ENCODE results near the gene STK32B.

The STK32B gene

DNA sequence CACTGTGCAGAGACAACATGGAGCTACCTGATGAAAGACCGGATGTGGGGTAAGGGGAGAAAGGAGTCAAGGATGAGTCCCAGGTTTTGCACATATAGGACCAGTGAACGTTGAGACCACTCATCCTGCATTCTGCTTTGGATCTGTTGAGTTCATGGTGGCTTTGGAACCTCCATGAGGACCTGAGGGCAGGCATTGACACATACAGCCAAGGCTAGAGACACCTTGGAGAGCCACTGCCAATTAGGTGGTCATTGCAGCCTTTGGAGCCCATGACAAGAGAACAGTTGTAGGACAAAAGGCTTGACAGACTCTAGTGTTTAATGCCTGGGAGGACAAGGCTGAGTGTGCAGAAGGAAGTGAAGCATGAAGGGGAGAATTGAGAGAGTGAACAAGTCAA is 87.9 kb downstream of the STK32B start:
- TF ChIP-seq CREB1 (IDR thresholded peaks at IDR 0.05; ENCODE audit: low read depth) (no peak), YY1 (IDR thresholded peaks at IDR 0.05; ENCODE audit: low read depth) (no peak)

DNA sequence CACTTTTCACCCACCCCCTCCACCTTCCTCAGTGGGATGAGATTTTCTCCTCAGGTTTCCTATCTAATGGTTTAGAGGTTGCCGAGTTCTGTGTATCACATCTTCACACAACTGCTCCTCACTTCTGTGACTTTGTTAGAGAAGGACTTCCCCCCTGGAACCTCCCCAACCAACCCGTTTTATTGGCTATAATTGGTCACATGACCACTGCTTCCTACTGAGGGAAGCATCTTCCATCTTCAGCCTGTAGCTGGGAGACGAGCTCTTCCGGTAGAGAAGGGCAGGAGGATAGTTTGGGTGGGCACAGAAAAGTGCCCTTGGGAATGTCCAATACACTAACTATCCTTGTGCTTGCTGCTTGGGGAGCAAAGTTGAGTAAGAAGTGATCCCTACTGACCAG is 90.5 kb downstream of the STK32B start:
- TF ChIP-seq, protein P1, sequence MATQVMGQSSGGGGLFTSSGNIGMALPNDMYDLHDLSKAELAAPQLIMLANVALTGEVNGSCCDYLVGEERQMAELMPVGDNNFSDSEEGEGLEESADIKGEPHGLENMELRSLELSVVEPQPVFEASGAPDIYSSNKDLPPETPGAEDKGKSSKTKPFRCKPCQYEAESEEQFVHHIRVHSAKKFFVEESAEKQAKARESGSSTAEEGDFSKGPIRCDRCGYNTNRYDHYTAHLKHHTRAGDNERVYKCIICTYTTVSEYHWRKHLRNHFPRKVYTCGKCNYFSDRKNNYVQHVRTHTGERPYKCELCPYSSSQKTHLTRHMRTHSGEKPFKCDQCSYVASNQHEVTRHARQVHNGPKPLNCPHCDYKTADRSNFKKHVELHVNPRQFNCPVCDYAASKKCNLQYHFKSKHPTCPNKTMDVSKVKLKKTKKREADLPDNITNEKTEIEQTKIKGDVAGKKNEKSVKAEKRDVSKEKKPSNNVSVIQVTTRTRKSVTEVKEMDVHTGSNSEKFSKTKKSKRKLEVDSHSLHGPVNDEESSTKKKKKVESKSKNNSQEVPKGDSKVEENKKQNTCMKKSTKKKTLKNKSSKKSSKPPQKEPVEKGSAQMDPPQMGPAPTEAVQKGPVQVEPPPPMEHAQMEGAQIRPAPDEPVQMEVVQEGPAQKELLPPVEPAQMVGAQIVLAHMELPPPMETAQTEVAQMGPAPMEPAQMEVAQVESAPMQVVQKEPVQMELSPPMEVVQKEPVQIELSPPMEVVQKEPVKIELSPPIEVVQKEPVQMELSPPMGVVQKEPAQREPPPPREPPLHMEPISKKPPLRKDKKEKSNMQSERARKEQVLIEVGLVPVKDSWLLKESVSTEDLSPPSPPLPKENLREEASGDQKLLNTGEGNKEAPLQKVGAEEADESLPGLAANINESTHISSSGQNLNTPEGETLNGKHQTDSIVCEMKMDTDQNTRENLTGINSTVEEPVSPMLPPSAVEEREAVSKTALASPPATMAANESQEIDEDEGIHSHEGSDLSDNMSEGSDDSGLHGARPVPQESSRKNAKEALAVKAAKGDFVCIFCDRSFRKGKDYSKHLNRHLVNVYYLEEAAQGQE (IDR thresholded peaks at IDR 0.05; ENCODE audit: low read depth) = no peak
- TF ChIP-seq RAD21 (IDR thresholded peaks at IDR 0.05; ENCODE audit: low read depth) (no peak), NFIC (IDR thresholded peaks at IDR 0.05) (no peak), YY1 (IDR thresholded peaks at IDR 0.05; ENCODE audit: low read depth) (no peak), CEBPB (IDR thresholded peaks at IDR 0.05) (no peak), FOXM1 (IDR thresholded peaks at IDR 0.05; ENCODE audit: borderline replicate concordance, low read depth) (no peak), CREB1 (IDR thresholded peaks at IDR 0.05; ENCODE audit: low read depth) (no peak), TEAD4 (IDR thresholded peaks at IDR 0.05) (no peak), TAF1 (IDR thresholded peaks at IDR 0.05; ENCODE audit: low read depth) (no peak), EGR1 (IDR thresholded peaks at IDR 0.05) (no peak), EP300 (IDR thresholded peaks at IDR 0.05; ENCODE audit: borderline replicate concordance) (no peak), TCF12 (IDR thresholded peaks at IDR 0.05; ENCODE audit: low read depth) (no peak)
- TF ChIP-seq, protein P2, sequence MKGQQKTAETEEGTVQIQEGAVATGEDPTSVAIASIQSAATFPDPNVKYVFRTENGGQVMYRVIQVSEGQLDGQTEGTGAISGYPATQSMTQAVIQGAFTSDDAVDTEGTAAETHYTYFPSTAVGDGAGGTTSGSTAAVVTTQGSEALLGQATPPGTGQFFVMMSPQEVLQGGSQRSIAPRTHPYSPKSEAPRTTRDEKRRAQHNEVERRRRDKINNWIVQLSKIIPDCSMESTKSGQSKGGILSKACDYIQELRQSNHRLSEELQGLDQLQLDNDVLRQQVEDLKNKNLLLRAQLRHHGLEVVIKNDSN (IDR thresholded peaks at IDR 0.05) = no peak

DNA sequence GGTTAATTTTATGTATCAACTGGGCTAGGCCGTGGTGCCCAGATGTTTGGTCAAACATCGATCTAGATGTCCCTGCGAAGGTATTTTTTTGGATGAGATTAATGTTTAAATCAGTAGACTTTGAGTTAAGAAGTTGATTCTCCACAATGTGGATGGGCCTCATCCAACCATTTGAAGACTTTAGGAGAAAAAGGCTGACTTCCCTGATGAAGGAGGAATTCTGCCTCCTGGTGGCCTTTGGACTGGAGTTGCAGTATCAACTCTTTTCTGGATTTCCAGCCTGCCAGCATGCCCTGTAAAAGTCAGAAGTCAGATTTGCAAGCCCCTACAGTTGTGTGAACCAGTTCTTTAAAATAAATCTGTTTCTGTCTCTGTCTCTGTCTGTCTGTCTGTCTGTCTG is 91.4 kb downstream of the STK32B start:
- TF ChIP-seq RAD21 (IDR thresholded peaks at IDR 0.05; ENCODE audit: low read depth) (peak; percentile 64), CREB1 (IDR thresholded peaks at IDR 0.05; ENCODE audit: low read depth) (no peak)

DNA sequence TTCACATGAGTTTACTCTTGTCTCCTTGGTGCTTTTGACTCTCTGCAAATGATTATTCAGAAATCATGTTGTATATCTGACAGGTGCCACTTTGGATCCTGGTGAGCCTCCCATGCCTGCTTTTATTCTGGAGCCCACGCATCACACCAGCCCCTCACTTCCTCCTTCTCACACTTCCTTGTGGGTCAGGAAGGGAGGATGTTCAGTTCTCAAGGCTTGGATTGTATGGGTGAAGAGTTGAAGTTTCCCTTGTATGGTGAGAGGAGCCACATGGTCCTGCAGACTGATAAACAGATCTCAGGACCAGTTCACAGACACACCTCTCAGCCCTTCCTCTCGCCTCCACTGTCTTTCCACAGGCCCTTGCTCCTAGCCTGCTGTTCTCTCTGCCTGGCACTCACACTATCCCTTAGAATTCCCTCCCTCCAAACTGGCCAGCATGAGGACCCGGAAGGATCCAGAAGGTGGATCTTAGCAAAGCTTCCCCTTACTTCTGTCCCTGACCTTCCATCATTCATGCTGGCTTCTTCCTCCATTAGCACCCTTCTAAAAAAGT is 92.1 kb downstream of the STK32B start:
- TF ChIP-seq CEBPB (IDR thresholded peaks at IDR 0.05) (no peak), EP300 (IDR thresholded peaks at IDR 0.05; ENCODE audit: borderline replicate concordance) (no peak), ZBTB7A (IDR thresholded peaks at IDR 0.05; ENCODE audit: low read depth) (no peak), NFIC (IDR thresholded peaks at IDR 0.05) (no peak), CREB1 (IDR thresholded peaks at IDR 0.05; ENCODE audit: low read depth) (no peak), EGR1 (IDR thresholded peaks at IDR 0.05) (no peak)
- TF ChIP-seq, protein P3, sequence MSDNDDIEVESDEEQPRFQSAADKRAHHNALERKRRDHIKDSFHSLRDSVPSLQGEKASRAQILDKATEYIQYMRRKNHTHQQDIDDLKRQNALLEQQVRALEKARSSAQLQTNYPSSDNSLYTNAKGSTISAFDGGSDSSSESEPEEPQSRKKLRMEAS (IDR thresholded peaks at IDR 0.05) = no peak
- TF ChIP-seq, protein P1 (IDR thresholded peaks at IDR 0.05; ENCODE audit: low read depth) = no peak

DNA sequence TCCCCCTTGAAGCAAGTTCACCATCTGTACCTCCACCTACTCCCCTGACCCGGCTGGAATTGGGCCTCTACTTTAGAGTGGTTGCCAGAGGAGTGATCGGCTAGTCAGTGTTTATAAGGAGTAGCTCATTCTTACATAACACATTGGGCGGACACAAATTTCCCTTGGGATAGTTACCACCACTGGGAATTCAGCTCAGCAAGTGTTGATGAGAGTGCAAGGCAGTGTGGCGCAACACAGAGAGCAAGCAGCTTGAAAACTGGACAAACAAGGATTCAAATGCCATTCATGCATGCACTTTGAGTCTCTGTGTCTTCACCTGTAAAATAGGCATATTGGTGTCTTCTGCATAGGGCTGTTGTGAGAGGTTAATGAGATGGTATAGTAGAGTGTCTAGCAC is 92.7 kb downstream of the STK32B start:
- TF ChIP-seq, protein P3 (IDR thresholded peaks at IDR 0.05) = no peak

DNA sequence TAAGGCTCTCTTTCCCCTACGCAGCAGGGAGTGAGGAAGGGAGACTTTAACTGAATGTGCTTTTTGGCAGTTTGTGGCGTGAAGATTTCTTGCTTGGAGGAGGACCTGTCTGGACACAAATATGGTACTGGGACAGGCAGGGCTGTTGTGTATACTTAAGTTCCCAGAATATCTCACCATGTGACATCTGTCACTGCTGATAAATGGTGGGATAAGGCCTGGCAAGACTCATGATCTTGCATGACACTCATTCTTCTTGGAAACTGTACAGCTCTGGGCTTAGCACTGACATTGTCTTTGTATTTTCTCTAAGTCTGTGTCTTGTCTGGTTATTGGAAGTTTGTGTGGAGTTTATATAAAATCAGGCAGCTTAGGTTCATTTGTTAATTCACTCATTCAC is 93.1 kb downstream of the STK32B start:
- TF ChIP-seq, protein P2 (IDR thresholded peaks at IDR 0.05) = no peak
- TF ChIP-seq EGR1 (IDR thresholded peaks at IDR 0.05) (no peak), YY1 (IDR thresholded peaks at IDR 0.05; ENCODE audit: low read depth) (no peak), TCF12 (IDR thresholded peaks at IDR 0.05; ENCODE audit: low read depth) (no peak), RAD21 (IDR thresholded peaks at IDR 0.05; ENCODE audit: low read depth) (no peak), FOXM1 (IDR thresholded peaks at IDR 0.05; ENCODE audit: borderline replicate concordance, low read depth) (no peak), ZBTB7A (IDR thresholded peaks at IDR 0.05; ENCODE audit: low read depth) (no peak), EP300 (IDR thresholded peaks at IDR 0.05; ENCODE audit: borderline replicate concordance) (no peak), CEBPB (IDR thresholded peaks at IDR 0.05) (no peak), NFIC (IDR thresholded peaks at IDR 0.05) (no peak), TEAD4 (IDR thresholded peaks at IDR 0.05) (no peak), TAF1 (IDR thresholded peaks at IDR 0.05; ENCODE audit: low read depth) (no peak), CREB1 (IDR thresholded peaks at IDR 0.05; ENCODE audit: low read depth) (no peak)
- TF ChIP-seq, protein P1 (IDR thresholded peaks at IDR 0.05; ENCODE audit: low read depth) = no peak
- TF ChIP-seq, protein P3 (IDR thresholded peaks at IDR 0.05) = no peak

All from Ishikawa (cell line).